Measurements from ENCODE around the gene TRIM17. TPM values are rescaled to one million over a fixed set of nuclear protein-coding genes. Genes with fewer than 3 reads are reported as not detected.

Gene TRIM17
- total RNA-seq, 1 donor from 2014 or later = 6.1 TPM

- no peaks in the 10 kb centered on the region for H3K36me3 ChIP-seq (ENCODE audit: control insufficient read depth, insufficient read depth, low read length)
- DNase-seq (ENCODE audit: low read depth) = no peak
- TF ChIP-seq CTCF (IDR thresholded peaks at IDR 0.05; ENCODE audit: insufficient read depth, low read length, poor library complexity, severe bottlenecking) = no peak
- no peak overlapping the region for H3K4me3 ChIP-seq (ENCODE audit: low read depth, low read length)
- H3K27me3 ChIP-seq (ENCODE audit: control insufficient read depth, insufficient read depth, low read length) = peaks cover 4% of the 10 kb centered on the region
These were observed 13.6 kb upstream of the TRIM17 start for GRCh38 chr1:228430243-228430642.

GRCh38 chr1:228429698-228430097, 13.0 kb upstream of the TRIM17 start:
- no peak for TF ChIP-seq CTCF (IDR thresholded peaks at IDR 0.05; ENCODE audit: insufficient read depth, low read length, poor library complexity, severe bottlenecking)
- DNase-seq (ENCODE audit: low read depth) = no peak
- H3K36me3 ChIP-seq (ENCODE audit: control insufficient read depth, insufficient read depth, low read length) = no peaks in the 10 kb centered on the region
- no peak overlapping the region for H3K4me3 ChIP-seq (ENCODE audit: low read depth, low read length)
- peaks cover 4% of the 10 kb centered on the region for H3K27me3 ChIP-seq (ENCODE audit: control insufficient read depth, insufficient read depth, low read length)

- Histone ChIP-seq H3K27me3 (ENCODE audit: control insufficient read depth, insufficient read depth, low read length) (peaks cover 4% of the 10 kb centered on the region), H3K36me3 (ENCODE audit: control insufficient read depth, insufficient read depth, low read length) (no peaks in the 10 kb centered on the region), H3K4me3 (ENCODE audit: low read depth, low read length) (no peak overlapping the region)
- no peak for TF ChIP-seq CTCF (IDR thresholded peaks at IDR 0.05; ENCODE audit: insufficient read depth, low read length, poor library complexity, severe bottlenecking)
- DNase-seq (ENCODE audit: low read depth) = no peak
These were observed 12.3 kb upstream of the TRIM17 start for GRCh38 chr1:228429007-228429406.

GRCh38 chr1:228428412-228428811, 11.8 kb upstream of the TRIM17 start:
- no peak overlapping the region for H3K4me3 ChIP-seq (ENCODE audit: low read depth, low read length)
- DNase-seq (ENCODE audit: low read depth) = no peak
- H3K36me3 ChIP-seq (ENCODE audit: control insufficient read depth, insufficient read depth, low read length) = no peaks in the 10 kb centered on the region
- H3K27me3 ChIP-seq (ENCODE audit: control insufficient read depth, insufficient read depth, low read length) = peaks cover 4% of the 10 kb centered on the region
- no peak for TF ChIP-seq CTCF (IDR thresholded peaks at IDR 0.05; ENCODE audit: insufficient read depth, low read length, poor library complexity, severe bottlenecking)

- DNase-seq (ENCODE audit: low read depth) = no peak
- H3K4me3 ChIP-seq (ENCODE audit: low read depth, low read length) = no peak overlapping the region
- peaks cover 4% of the 10 kb centered on the region for H3K27me3 ChIP-seq (ENCODE audit: control insufficient read depth, insufficient read depth, low read length)
- H3K36me3 ChIP-seq (ENCODE audit: control insufficient read depth, insufficient read depth, low read length) = no peaks in the 10 kb centered on the region
- no peak for TF ChIP-seq CTCF (IDR thresholded peaks at IDR 0.05; ENCODE audit: insufficient read depth, low read length, poor library complexity, severe bottlenecking)
These were observed 10.0 kb upstream of the TRIM17 start for GRCh38 chr1:228426518-228427175.

Measured in kidney epithelial cell (primary cell).